GM12878 (cell line): ENCODE data around the gene PIAS1. TPM values are rescaled to one million over a fixed set of nuclear protein-coding genes. Genes with fewer than 3 reads are reported as not detected.

Experiments
- ATAC-seq: fragments of 200-7000 bp; cut with Tn5 transposase; 3 replicates; pipeline ENCODE4 v1.9.1; 2020; ENCODE audit warnings: mild to moderate bottlenecking, moderate library complexity
- BruUV-seq: library from RNA; stranded (reverse); fragments of 400-500 nt; replicated peaks from 2 replicates; lab custom pipeline; 2021; lab: Mats Ljungman, UMichigan
- CTCF ChIA-PET: fragments of 300-600 bp; sonication (Branson Sonifier 250); formaldehyde crosslinking; extraction: SDS; loops from one replicate; lab custom pipeline; 2021; ENCODE audit warnings: inconsistent platforms; lab: Yijun Ruan, JAX
- POLR2A ChIA-PET: fragments of 350-600 bp; formaldehyde crosslinking; extraction: SDS; loops from one replicate; lab custom pipeline; 2021; ENCODE audit warnings: inconsistent platforms; lab: Charles Lee
- RAD21 ChIA-PET: fragments of 300-600 bp; sonication (Branson Sonifier 250); formaldehyde crosslinking; loops from one replicate; lab custom pipeline; 2023; ENCODE audit warnings: antibody characterized with exemption; ENCODE audit not compliant: unreplicated experiment; lab: Charles Lee
- SMC1A ChIA-PET: fragments of 300-600 bp; sonication (Branson Sonifier 250); formaldehyde crosslinking; loops from one replicate; lab custom pipeline; 2023; ENCODE audit not compliant: unreplicated experiment, uncharacterized antibody; lab: Charles Lee
- DNase-seq: peaks from one replicate; pipeline ENCODE4 v3.0.0-alpha.2; 2011; ENCODE audit warnings: low read depth, low spot score
- FAIRE-seq: peaks from 3 replicates; lab custom pipeline; 2011; peaks lifted over from hg19 to GRCh38; lab: Jason Lieb, UNC
- H2AFZ ChIP-seq: 2 replicates; pipeline ENCODE4 v1.6.0; 2011; ENCODE audit warnings: low read depth, low read length, control low read depth; ENCODE audit not compliant: control insufficient read depth
- H3K27ac ChIP-seq: 2 replicates; pipeline ENCODE4 v1.5.1; 2011; ENCODE audit warnings: control low read depth; ENCODE audit not compliant: control insufficient read depth, insufficient read depth
- H3K27me3 ChIP-seq, 2 experiments: replicated peaks in 1 of 2; 2 replicates each; pipeline versions ENCODE4 v1.6.0 to v1.6.1; 2011; ENCODE audit warnings: low read length in 1 of 2; ENCODE audit not compliant: control insufficient read depth in 2 of 2, insufficient read depth in 2 of 2
- H3K36me3 ChIP-seq, 2 experiments: 2 replicates each; pipeline ENCODE4 v1.5.1; 2011; ENCODE audit warnings: low read length in 1 of 2; ENCODE audit not compliant: control insufficient read depth in 2 of 2, insufficient read depth in 2 of 2
- H3K4me1 ChIP-seq: 2 replicates; pipeline ENCODE4 v1.6.1; 2011; ENCODE audit warnings: mild to moderate bottlenecking, low read length, moderate library complexity, mixed read lengths; ENCODE audit not compliant: control insufficient read depth, insufficient read depth
- H3K4me2 ChIP-seq: 2 replicates; pipeline ENCODE4 v1.6.0; 2011; ENCODE audit warnings: control low read depth; ENCODE audit not compliant: control insufficient read depth, insufficient read depth
- H3K4me3 ChIP-seq: fragments of 200-600 bp; sonication (generic); 2 replicates; pipeline ENCODE4 v1.5.1; 2016
- H3K79me2 ChIP-seq: 2 replicates; pipeline ENCODE4 v1.6.0; 2011; ENCODE audit warnings: low read length; ENCODE audit not compliant: control insufficient read depth, insufficient read depth
- H3K9ac ChIP-seq: 2 replicates; pipeline ENCODE4 v1.8.0; 2011; ENCODE audit warnings: low read length, control low read depth, mixed read lengths; ENCODE audit not compliant: control insufficient read depth, insufficient read depth
- H3K9me3 ChIP-seq: replicated peaks from 3 replicates; pipeline ENCODE4 v1.5.1; 2011; ENCODE audit warnings: mild to moderate bottlenecking, low read length; ENCODE audit not compliant: control insufficient read depth, insufficient read depth
- H4K20me1 ChIP-seq: 2 replicates; pipeline ENCODE4 v1.6.0; 2011; ENCODE audit not compliant: control insufficient read depth, insufficient read depth
- FOS ChIP-seq: IDR thresholded peaks from 3 replicates; pipeline ENCODE4 v1.6.1; 2011; ENCODE audit warnings: borderline replicate concordance; ENCODE audit not compliant: insufficient read length; ENCODE audit errors: extremely low read depth
- IKZF1 ChIP-seq: fragments of 450-650 bp; conservative IDR thresholded peaks from 2 replicates; pipeline ENCODE4 v1.6.1; 2017; ENCODE audit warnings: antibody characterized with exemption, mild to moderate bottlenecking
- POLR2A ChIP-seq: IDR thresholded peaks from 2 replicates; pipeline ENCODE4 v1.6.1; 2011; ENCODE audit warnings: low read depth, mild to moderate bottlenecking, low read length
- POLR2AphosphoS2 ChIP-seq: IDR thresholded peaks from 2 replicates; pipeline ENCODE4 v1.6.1; 2011; ENCODE audit warnings: low read depth, mild to moderate bottlenecking, low read length, improper control_type of control experiment, moderate library complexity
- POLR2AphosphoS5 ChIP-seq: IDR thresholded peaks from 2 replicates; pipeline ENCODE4 v1.6.1; 2011; ENCODE audit warnings: mild to moderate bottlenecking, low read length, inconsistent platforms
- RB1 ChIP-seq: fragments of 450-650 bp; formaldehyde crosslinking; IDR thresholded peaks from 2 replicates; pipeline ENCODE4 v1.6.1; 2017; ENCODE audit warnings: mild to moderate bottlenecking, borderline replicate concordance
- TCF3 ChIP-seq: IDR thresholded peaks from 2 replicates; pipeline ENCODE4 v1.6.1; 2012; ENCODE audit warnings: low read depth, mild to moderate bottlenecking, low read length, borderline replicate concordance; ENCODE audit not compliant: insufficient read depth
- WGBS: methylation state at CpG from one replicate; pipeline ENCODE4 v1.1.6; 2016; ENCODE audit warnings: low lambda C conversion rate; ENCODE audit not compliant: insufficient replicate concordance, insufficient coverage; ENCODE audit errors: missing lambda C conversion rate; 5-methylcytosine and 5-hydroxymethylcytosine counted together
- in situ Hi-C: fragments of 300-500 bp; cut with MboI; formaldehyde crosslinking; loops from 9 replicates; pipeline ENCODE4 v1.14.3; 2018; ENCODE audit warnings: mixed read lengths
- intact Hi-C: fragments of 100-400 bp; cut with micrococcal nuclease; formaldehyde crosslinking; loops from one replicate; pipeline ENCODE4 v1.14.2; 2022; ENCODE audit not compliant: unreplicated experiment
- polyA plus RNA-seq, 11 experiments: library from polyadenylated mRNA; depleted of rRNA in 4 of 11; unstranded in 6 of 11; stranded (reverse) in 5 of 11; fragments of >200 nt; fragmentation: Nextera tagmentation in 4 of 11; fragmentation: Illumina TruSeq in 1 of 11; extraction: Ambion mirVana in 4 of 11; extraction: Trizol in 1 of 11; gene quantifications; 1 replicate in 1 of 11; 2 replicates in 10 of 11; pipeline versions ENCODE4 v1.2.1 to v1.2.3, GENCODE V29; 2011 to 2016; ENCODE audit warnings: inconsistent platforms in 2 of 11, missing spikeins in 2 of 11, low read depth in 1 of 11
- total RNA-seq, 4 experiments: library from RNA; depleted of rRNA in 3 of 4; stranded (reverse); fragments of >200 nt in 3 of 4; fragmentation: Illumina TruSeq in 1 of 4; extraction: Trizol in 1 of 4; gene quantifications; 2 replicates each; pipeline versions ENCODE4 v1.2.1 to v1.2.3, GENCODE V29; 2013 to 2021
- TF ChIP-seq, protein P1 (sequence below): fragments of 450-650 bp; IDR thresholded peaks from 2 replicates; pipeline ENCODE4 v1.6.1; 2016; ENCODE audit warnings: mild to moderate bottlenecking, moderate library complexity, borderline replicate concordance

PIAS1 gene
- total and polyA plus RNA-seq, 10 of the 15 experiments (the other 5 are each of a cell fraction or from before 2014, with no cell fraction given), result 20.2 to 96.3 (median 37.0) TPM

DNA sequence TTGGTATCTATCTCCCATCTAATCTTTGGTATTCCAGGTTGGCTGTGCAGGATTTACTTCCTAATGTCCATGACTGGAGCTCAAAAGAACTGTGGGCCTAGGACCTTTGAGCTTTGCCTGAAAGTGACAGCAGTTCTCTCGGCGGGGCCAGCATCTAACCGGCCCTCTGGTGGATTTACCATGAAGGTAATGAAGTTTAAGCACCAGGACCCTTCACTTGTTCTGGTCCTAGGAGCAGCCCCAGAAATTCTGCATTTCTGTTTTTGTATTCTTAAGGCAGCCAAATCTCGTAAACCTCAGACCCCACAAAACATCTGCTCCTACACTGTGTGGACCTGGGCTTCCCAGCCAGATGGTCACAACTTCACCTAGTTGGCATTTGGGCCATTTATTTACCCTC lies 138.0 kb downstream of the PIAS1 start:
- Histone ChIP-seq H3K36me3 (peaks cover 14 to 28% of the 10 kb centered on the region in 2 experiments), H2AFZ (no peak overlapping the region), H3K79me2 (no peaks in the 10 kb centered on the region), H3K4me2 (no peak overlapping the region), H3K27ac (no peak overlapping the region), H3K9me3 (no peaks in the 10 kb centered on the region), H4K20me1 (no peaks in the 10 kb centered on the region), H3K4me3 (no peak overlapping the region), H3K4me1 (peaks cover 17% of the 10 kb centered on the region), H3K27me3 (no peaks in the 10 kb centered on the region), H3K9ac (no peak overlapping the region)
- no peak for FAIRE-seq
- CTCF ChIA-PET, result interaction anchor here (0.7 kb wide), 1 partner anchor 38 kb away, joined by 3 read pairs; no protein-coding TSS in a partner anchor
- POLR2A ChIA-PET, result interaction anchor here (0.8 kb wide), 1 partner anchor 351 kb away, joined by 3 read pairs; no protein-coding TSS in a partner anchor
- BruUV-seq, result no TSS peak
- DNase-seq, result no peak
- intact Hi-C loops, result no loop called here
- SMC1A ChIA-PET, result no interaction called here
- TF ChIP-seq RB1 (no peak), POLR2AphosphoS2 (0 out of 2 replicates have a peak, but pooled peaks have one; percentile 37)
- in situ Hi-C loops, result no loop called here
- no peak for ATAC-seq
- WGBS, result 73% methylated on average over 4 of the region's 4 CpGs
- RAD21 ChIA-PET, result interaction anchor here (0.6 to 1.8 kb wide), 2 partner anchors 70 to 329 kb away, joined by 3 to 7 read pairs; no protein-coding TSS in a partner anchor

DNA sequence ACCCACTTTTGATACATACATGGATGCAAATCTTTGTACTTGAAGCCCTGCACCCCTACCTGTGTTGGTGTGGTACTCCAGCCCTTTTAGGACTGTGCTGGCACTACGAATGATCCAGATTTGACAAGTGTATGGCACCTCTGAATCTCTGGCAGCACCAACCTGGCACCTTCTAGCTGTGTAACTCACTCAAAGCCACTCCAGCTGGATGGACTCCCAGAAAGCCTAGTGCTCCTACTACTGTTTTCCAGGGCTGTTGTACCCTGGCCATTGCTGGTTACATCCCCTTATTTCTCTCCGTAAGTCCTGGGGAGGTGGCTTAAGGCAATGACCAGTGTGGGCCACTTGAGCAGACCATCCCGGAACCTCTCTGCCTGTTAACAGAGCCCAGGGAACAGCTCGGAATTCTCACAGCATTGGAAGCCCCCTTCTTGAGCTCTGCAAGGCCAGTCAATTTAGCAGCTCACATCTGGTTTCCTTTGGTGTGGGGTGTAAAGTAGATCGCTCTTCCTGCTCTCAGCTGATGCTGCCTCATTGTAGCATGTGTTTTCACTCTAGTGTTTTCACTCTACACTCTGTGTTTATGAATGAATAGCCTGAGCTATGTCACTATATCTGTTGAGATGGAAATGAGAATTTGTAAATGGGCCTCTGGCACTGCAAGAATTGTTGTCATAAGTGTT lies 138.8 kb downstream of the PIAS1 start:
- Histone ChIP-seq H3K4me3 (no peak overlapping the region), H3K4me2 (no peak overlapping the region), H3K36me3 (peaks cover 11 to 28% of the 10 kb centered on the region in 2 experiments), H3K4me1 (peaks cover 17% of the 10 kb centered on the region), H2AFZ (no peak overlapping the region)
- no peak for DNase-seq
- RAD21 ChIA-PET, result interaction anchor here (0.9 kb wide), 1 partner anchor 60 kb away, joined by 3 read pairs; no protein-coding TSS in a partner anchor
- in situ Hi-C loops, result no loop called here
- no peak for ATAC-seq
- POLR2A ChIA-PET, result interaction anchor here (0.6 kb wide), 1 partner anchor 339 kb away, joined by 4 read pairs; no protein-coding TSS in a partner anchor
- WGBS, result 88% methylated on average over 5 of the region's 5 CpGs
- no peak for FAIRE-seq
- no TSS peak for BruUV-seq
- SMC1A ChIA-PET, result interaction anchor here (1.1 to 1.3 kb wide), 2 partner anchors 10 to 129 kb away, joined by 3 read pairs; no protein-coding TSS in a partner anchor
- peak; percentile 46 for TF ChIP-seq POLR2A
- peak; percentile 24; the same call in 1 of the 2 replicates for TF ChIP-seq POLR2AphosphoS5
- TF ChIP-seq, protein P1, sequence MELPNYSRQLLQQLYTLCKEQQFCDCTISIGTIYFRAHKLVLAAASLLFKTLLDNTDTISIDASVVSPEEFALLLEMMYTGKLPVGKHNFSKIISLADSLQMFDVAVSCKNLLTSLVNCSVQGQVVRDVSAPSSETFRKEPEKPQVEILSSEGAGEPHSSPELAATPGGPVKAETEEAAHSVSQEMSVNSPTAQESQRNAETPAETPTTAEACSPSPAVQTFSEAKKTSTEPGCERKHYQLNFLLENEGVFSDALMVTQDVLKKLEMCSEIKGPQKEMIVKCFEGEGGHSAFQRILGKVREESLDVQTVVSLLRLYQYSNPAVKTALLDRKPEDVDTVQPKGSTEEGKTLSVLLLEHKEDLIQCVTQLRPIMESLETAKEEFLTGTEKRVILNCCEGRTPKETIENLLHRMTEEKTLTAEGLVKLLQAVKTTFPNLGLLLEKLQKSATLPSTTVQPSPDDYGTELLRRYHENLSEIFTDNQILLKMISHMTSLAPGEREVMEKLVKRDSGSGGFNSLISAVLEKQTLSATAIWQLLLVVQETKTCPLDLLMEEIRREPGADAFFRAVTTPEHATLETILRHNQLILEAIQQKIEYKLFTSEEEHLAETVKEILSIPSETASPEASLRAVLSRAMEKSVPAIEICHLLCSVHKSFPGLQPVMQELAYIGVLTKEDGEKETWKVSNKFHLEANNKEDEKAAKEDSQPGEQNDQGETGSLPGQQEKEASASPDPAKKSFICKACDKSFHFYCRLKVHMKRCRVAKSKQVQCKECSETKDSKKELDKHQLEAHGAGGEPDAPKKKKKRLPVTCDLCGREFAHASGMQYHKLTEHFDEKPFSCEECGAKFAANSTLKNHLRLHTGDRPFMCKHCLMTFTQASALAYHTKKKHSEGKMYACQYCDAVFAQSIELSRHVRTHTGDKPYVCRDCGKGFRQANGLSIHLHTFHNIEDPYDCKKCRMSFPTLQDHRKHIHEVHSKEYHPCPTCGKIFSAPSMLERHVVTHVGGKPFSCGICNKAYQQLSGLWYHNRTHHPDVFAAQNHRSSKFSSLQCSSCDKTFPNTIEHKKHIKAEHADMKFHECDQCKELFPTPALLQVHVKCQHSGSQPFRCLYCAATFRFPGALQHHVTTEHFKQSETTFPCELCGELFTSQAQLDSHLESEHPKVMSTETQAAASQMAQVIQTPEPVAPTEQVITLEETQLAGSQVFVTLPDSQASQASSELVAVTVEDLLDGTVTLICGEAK, result no peak
- TF ChIP-seq IKZF1, result no peak
- TF ChIP-seq TCF3, result no peak
- TF ChIP-seq FOS, result no peak
- TF ChIP-seq, all 136 proteins: peak for 2
- H3K9me3 ChIP-seq, result no peaks in the 10 kb centered on the region
- no peak overlapping the region for H3K9ac ChIP-seq
- CTCF ChIA-PET, result interaction anchor here (2.8 kb wide), 1 partner anchor 330 kb away, joined by 12 read pairs; no protein-coding TSS in a partner anchor
- no peak overlapping the region for H3K27ac ChIP-seq
- no peaks in the 10 kb centered on the region for H3K79me2 ChIP-seq
- no peaks in the 10 kb centered on the region for H3K27me3 ChIP-seq
- intact Hi-C loops, result no loop called here
- H4K20me1 ChIP-seq, result no peaks in the 10 kb centered on the region
